ENCODE results near the gene KIF9. TPM values are rescaled to one million over a fixed set of nuclear protein-coding genes. Genes with fewer than 3 reads are reported as not detected.
"Not testable (repeated sequence)": the region's sequence is repeated elsewhere in the genome, so short reads cannot be mapped to it uniquely, and the experiment has no call there.

The KIF9 gene
- total RNA-seq, 8 experiments from 2014 or later = 3.5 to 58.5 (median 9.5) TPM

DNA sequence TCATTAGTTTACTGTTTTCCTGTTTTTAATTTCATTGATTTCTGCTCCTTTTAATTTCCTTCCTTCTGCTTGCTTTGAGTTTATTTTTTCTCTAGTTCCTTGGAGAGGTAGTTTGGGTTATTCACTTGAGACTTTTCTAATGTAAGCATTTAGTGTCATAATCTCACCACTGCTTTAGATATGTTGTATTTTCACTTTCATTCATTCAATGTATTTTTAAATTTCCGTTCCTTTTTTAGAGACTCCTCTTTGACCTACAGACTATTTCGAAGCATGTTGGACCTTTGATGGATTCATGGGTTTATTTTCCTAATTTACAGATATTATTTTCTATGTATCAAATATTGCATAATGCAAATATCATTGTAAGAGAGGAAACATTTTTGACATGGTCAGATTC is 23.4 kb upstream of the KIF9 start:
- Histone ChIP-seq H3K27ac (no peak overlapping the region), H3K4me3 (no peak overlapping the region), H3K4me1 (replicated peaks in 1 of 2) (no peaks in the 10 kb centered on the region)
- WGBS, 10 experiments = 68 to 100% (median 97%) methylated on average over 1 to 2 of the region's 2 CpGs
- no peak for ATAC-seq (replicated peaks in 6 of 8)
- in situ Hi-C loops (cut with MboI; ENCODE audit: low pct_unique_long_range_greater_than_20kb in 2 of 9, low sequenced_read_pairs in 9 of 9, unreplicated experiment in 9 of 9) = loop anchor here in 1 of 9 experiments (25.0 kb wide), 1 partner anchor 594 kb away; the partner anchor contains the start of genes PRSS50 and TMIE

GRCh38 chr3:47301456-47301855 is 18.9 kb upstream of the KIF9 start:
- in situ Hi-C loops (cut with MboI; ENCODE audit: low pct_unique_long_range_greater_than_20kb in 2 of 9, low sequenced_read_pairs in 9 of 9, unreplicated experiment in 9 of 9) = loop anchor here in 1 of 9 experiments (25.0 kb wide), 1 partner anchor 589 kb away; the partner anchor contains the start of genes PRSS50 and TMIE
- ATAC-seq (replicated peaks in 6 of 8) = no peak
- Histone ChIP-seq H3K27ac (no peak overlapping the region), H3K4me1 (replicated peaks in 1 of 2) (no peaks in the 10 kb centered on the region), H3K4me3 (no peak overlapping the region)

DNA sequence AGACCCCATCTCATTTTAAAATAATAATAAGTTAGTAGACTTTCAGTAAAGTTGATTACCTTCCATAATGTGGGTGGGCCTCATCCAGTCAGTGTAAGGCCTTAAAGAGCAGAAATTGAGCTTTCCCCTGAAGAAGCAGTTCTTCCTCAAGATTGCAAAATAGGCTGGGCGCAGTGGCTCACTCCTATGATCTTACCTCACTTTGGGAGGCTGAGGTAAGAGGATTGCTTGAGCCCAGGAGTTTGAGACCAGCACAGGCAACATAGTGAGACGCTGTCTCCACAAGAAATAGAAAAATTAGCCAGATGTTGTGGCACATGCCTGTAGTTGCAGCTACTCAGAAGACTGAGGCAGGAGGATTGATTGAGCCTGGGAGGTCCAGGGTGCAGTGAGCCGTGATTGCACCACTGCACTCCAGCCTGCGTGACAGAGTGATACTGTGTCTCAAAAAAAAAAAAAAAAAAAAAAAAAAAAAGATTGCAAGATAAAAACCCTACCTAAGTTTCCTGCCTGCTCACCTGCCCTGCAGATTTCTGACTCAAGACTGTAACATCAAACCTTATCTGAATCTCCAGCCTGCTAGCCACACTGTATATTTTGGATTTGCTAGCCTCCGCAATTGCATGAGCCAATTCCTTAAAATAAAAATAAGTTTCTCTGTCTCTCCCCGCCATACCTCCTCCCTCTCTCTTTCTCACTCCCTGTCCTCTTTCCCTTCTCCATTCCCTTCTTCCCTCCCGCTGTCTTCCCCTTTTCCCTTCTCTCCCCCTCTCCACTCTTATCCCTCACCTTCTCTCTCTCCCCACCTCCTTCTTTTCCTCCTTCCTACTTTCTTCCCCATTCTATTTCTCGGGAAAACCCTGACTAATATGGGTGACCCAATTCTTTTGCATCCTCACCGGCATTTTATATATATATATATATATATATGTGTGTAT is 17.1 kb upstream of the KIF9 start:
- H3K27ac ChIP-seq = no peak overlapping the region
- ATAC-seq (replicated peaks in 6 of 8) = no peak
- H3K4me1 ChIP-seq (replicated peaks in 1 of 2) = no peaks in the 10 kb centered on the region
- WGBS, 10 experiments = 67 to 100% (median 91%) methylated on average over 1 to 8 of the region's 9 CpGs
- H3K4me3 ChIP-seq = no peak overlapping the region
- in situ Hi-C loops (cut with MboI; ENCODE audit: low pct_unique_long_range_greater_than_20kb in 2 of 9, low sequenced_read_pairs in 9 of 9, unreplicated experiment in 9 of 9) = loop anchor here in 1 of 9 experiments (25.0 kb wide), 1 partner anchor 587 kb away; the partner anchor contains the start of genes PRSS50 and TMIE

DNA sequence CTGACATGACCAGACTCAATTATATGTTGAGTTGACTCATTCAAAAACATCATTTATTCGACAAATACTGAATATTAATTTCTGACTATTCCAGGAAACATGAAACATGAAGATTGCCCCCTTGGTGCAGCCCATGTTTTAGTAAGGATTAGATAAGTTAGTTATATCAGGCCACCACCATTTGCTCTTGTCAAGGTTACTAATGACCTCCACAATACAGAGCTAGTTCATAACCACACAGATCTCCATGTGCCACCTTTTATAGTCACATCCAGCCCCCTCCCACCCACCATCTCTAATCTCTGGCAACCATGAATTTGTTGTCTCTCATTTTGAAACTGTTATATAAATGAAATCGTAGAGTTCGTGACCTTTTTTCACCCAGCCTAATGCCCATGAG is 15.8 kb upstream of the KIF9 start:
- Histone ChIP-seq H3K4me3 (no peak overlapping the region), H3K27ac (no peak overlapping the region), H3K4me1 (replicated peaks in 1 of 2) (no peaks in the 10 kb centered on the region)
- 71 to 100% (median 100%) methylated on average over 1 to 3 of the region's 3 CpGs; no CpG with 5 or more reads in 1 of the 10 experiments for WGBS, 10 experiments
- in situ Hi-C loops (cut with MboI; ENCODE audit: low pct_unique_long_range_greater_than_20kb in 2 of 9, low sequenced_read_pairs in 9 of 9, unreplicated experiment in 9 of 9) = no loop called here
- no peak for ATAC-seq (replicated peaks in 6 of 8)

- H3K4me3 ChIP-seq = no peak overlapping the region
- ATAC-seq (replicated peaks in 6 of 8) = no peak
- 57 to 100% (median 83%) methylated on average over 1 to 2 of the region's 2 CpGs; no CpG with 5 or more reads in 1 of the 10 experiments for WGBS, 10 experiments
- no peak overlapping the region for H3K27ac ChIP-seq
- H3K4me1 ChIP-seq (replicated peaks in 1 of 2) = no peaks in the 10 kb centered on the region
- in situ Hi-C loops (cut with MboI; ENCODE audit: low pct_unique_long_range_greater_than_20kb in 2 of 9, low sequenced_read_pairs in 9 of 9, unreplicated experiment in 9 of 9) = no loop called here
Measured at GRCh38 chr3:47296562-47297302, 14.1 kb upstream of the KIF9 start.

GRCh38 chr3:47295976-47296375 is 13.4 kb upstream of the KIF9 start:
- in situ Hi-C loops (cut with MboI; ENCODE audit: low pct_unique_long_range_greater_than_20kb in 2 of 9, low sequenced_read_pairs in 9 of 9, unreplicated experiment in 9 of 9) = no loop called here
- ATAC-seq (replicated peaks in 6 of 8) = no peak
- WGBS, 10 experiments = 85 to 100% (median 100%) methylated on average over 1 to 5 of the region's 6 CpGs; no CpG with 5 or more reads in 2 of the 10 experiments
- Histone ChIP-seq H3K4me3 (no peak overlapping the region), H3K27ac (no peak overlapping the region), H3K4me1 (replicated peaks in 1 of 2) (no peaks in the 10 kb centered on the region)

DNA sequence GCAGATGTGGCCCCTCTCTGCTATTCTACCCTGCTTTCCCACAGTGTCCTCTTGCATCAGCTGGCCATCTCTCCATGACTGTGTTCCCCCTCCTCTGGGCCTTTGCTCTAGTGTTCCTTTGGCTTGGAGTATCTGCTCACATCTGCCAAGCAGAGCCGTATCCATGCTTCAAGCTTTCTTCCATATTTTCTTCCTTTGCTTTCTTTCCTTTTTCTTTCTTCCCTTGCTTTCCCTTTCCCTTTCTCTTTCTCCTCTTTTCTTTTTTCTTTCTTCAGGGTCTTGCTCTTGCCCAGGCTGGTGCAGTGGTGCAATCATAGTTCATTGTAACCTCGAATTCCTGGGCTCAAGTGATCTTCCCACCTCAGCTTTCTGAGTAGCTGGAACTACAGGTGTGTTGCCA is 12.7 kb upstream of the KIF9 start:
- in situ Hi-C loops (cut with MboI; ENCODE audit: low pct_unique_long_range_greater_than_20kb in 2 of 9, low sequenced_read_pairs in 9 of 9, unreplicated experiment in 9 of 9) = no loop called here
- peak in 1 of 8 experiments; percentile 37 for ATAC-seq (replicated peaks in 6 of 8)
- no peak overlapping the region for H3K27ac ChIP-seq
- 76 to 100% (median 90%) methylated on average over 1 to 2 of the region's 2 CpGs for WGBS, 10 experiments
- H3K4me1 ChIP-seq (replicated peaks in 1 of 2) = no peaks in the 10 kb centered on the region
- no peak overlapping the region for H3K4me3 ChIP-seq

- Histone ChIP-seq H3K4me1 (replicated peaks in 1 of 2) (no peaks in the 10 kb centered on the region), H3K27ac (no peak overlapping the region), H3K4me3 (no peak overlapping the region)
- no peak for ATAC-seq (replicated peaks in 6 of 8)
- WGBS, 10 experiments = 58 to 100% (median 89%) methylated on average over 1 to 3 of the region's 3 CpGs; no CpG with 5 or more reads in 1 of the 10 experiments
- in situ Hi-C loops (cut with MboI; ENCODE audit: low pct_unique_long_range_greater_than_20kb in 2 of 9, low sequenced_read_pairs in 9 of 9, unreplicated experiment in 9 of 9) = no loop called here
Measured at GRCh38 chr3:47294392-47294791, 11.8 kb upstream of the KIF9 start.

GRCh38 chr3:47293822-47294221 is 11.2 kb upstream of the KIF9 start:
- WGBS, 10 experiments = 50 to 100% (median 90%) methylated on average over 1 to 2 of the region's 2 CpGs; no CpG with 5 or more reads in 1 of the 10 experiments
- ATAC-seq (replicated peaks in 6 of 8) = no peak
- Histone ChIP-seq H3K4me1 (replicated peaks in 1 of 2) (no peaks in the 10 kb centered on the region), H3K4me3 (no peak overlapping the region), H3K27ac (no peak overlapping the region)
- in situ Hi-C loops (cut with MboI; ENCODE audit: low pct_unique_long_range_greater_than_20kb in 2 of 9, low sequenced_read_pairs in 9 of 9, unreplicated experiment in 9 of 9) = no loop called here

GRCh38 chr3:47291754-47292420 is 9.3 kb upstream of the KIF9 start:
- in situ Hi-C loops (cut with MboI; ENCODE audit: low pct_unique_long_range_greater_than_20kb in 2 of 9, low sequenced_read_pairs in 9 of 9, unreplicated experiment in 9 of 9); H3K4me3 ChIP-seq; H3K4me1 ChIP-seq (replicated peaks in 1 of 2); ATAC-seq (replicated peaks in 6 of 8); H3K27ac ChIP-seq: not testable (repeated sequence)
- WGBS, 10 experiments = 88 to 100% (median 100%) methylated on average over 1 to 8 of the region's 9 CpGs; no CpG with 5 or more reads in 2 of the 10 experiments

- H3K4me3 ChIP-seq = no peak overlapping the region
- no peak overlapping the region for H3K27ac ChIP-seq
- 64 to 100% (median 94%) methylated on average over 1 to 4 of the region's 4 CpGs; no CpG with 5 or more reads in 1 of the 10 experiments for WGBS, 10 experiments
- in situ Hi-C loops (cut with MboI; ENCODE audit: low pct_unique_long_range_greater_than_20kb in 2 of 9, low sequenced_read_pairs in 9 of 9, unreplicated experiment in 9 of 9) = no loop called here
- no peaks in the 10 kb centered on the region for H3K4me1 ChIP-seq (replicated peaks in 1 of 2)
- ATAC-seq (replicated peaks in 6 of 8) = no peak
Measured at GRCh38 chr3:47291158-47291753, 8.7 kb upstream of the KIF9 start.

GRCh38 chr3:47288966-47289910 is 6.6 kb upstream of the KIF9 start:
- Histone ChIP-seq H3K27ac (no peak overlapping the region), H3K4me1 (replicated peaks in 1 of 2) (peaks cover 3% of the 10 kb centered on the region in 2 donors), H3K4me3 (no peak overlapping the region)
- WGBS, 10 experiments = 72 to 100% (median 87%) methylated on average over 1 to 6 of the region's 6 CpGs
- ATAC-seq (replicated peaks in 6 of 8) = no peak
- in situ Hi-C loops (cut with MboI; ENCODE audit: low pct_unique_long_range_greater_than_20kb in 2 of 9, low sequenced_read_pairs in 9 of 9, unreplicated experiment in 9 of 9) = no loop called here

Data from motor neuron (in vitro differentiated cells).